Mesenteric fat pad (tissue), 1 donor: ENCODE data around the gene ZBTB17. TPM values are rescaled to one million over a fixed set of nuclear protein-coding genes. Genes with fewer than 3 reads are reported as not detected.
"Not testable (repeated sequence)": the region's sequence is repeated elsewhere in the genome, so short reads cannot be mapped to it uniquely, and the experiment has no call there.

Source experiments
- DNase-seq: peaks from one replicate; pipeline ENCODE4 v3.0.0-alpha.2; 2020; ENCODE audit warnings: low spot score
- total RNA-seq: library from RNA; stranded (reverse); fragmentation: NEBNext Ultra II Directional; extraction: Animal tissue kit (Norgen Biotek cat#: 25700); gene quantifications from one replicate; pipeline ENCODE4 v1.2.1, GENCODE V29; 2021
- donor health status: DM: yes; HTN: yes; CAD: no.

ZBTB17 gene
- total RNA-seq, 1 donor from 2014 or later = 29.9 TPM

DNA sequence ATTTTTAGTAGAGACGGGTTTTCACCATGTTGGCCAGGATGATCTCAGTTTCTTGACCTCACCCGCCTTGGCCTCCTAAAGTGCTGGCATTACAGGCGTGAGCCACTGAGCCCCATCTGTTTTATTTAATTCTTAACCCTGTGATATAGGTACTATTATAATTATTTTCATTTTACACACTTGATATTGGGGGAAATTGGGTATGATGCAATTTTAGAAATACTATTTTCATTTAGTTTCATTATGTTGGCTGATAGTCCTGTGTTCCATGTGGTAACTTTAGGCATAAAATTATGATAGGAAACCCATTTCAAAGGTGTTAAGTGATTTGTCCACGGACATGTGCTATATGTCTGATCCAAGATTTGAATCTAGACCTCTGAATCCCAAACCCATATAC, 67.3 kb downstream of the ZBTB17 start:
- no peak for DNase-seq

DNA sequence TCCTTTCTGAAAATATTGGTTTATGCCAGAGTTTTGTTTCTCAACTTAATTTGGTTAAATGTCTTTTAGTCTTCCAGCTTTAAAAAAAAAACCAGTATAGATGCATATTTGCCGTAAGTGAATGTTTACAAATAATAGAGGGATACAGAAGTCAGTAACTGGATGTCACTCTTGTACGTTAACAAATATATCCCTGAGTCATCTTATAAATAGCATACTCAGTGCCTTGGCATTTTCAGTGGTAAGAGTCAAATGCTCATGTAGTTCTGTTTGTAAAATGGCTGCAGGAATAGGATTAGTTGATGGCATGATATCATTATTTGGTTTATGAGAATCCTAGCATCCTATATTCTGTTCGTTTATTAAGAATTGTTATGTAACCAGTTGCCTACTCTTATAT, 73.0 kb downstream of the ZBTB17 start:
- no peak for DNase-seq

GRCh38 chr1:15900662-15901279, 75.1 kb downstream of the ZBTB17 start:
- no peak for DNase-seq

- DNase-seq = no peak
These were observed 76.6 kb downstream of the ZBTB17 start for GRCh38 chr1:15899266-15899665.

DNA sequence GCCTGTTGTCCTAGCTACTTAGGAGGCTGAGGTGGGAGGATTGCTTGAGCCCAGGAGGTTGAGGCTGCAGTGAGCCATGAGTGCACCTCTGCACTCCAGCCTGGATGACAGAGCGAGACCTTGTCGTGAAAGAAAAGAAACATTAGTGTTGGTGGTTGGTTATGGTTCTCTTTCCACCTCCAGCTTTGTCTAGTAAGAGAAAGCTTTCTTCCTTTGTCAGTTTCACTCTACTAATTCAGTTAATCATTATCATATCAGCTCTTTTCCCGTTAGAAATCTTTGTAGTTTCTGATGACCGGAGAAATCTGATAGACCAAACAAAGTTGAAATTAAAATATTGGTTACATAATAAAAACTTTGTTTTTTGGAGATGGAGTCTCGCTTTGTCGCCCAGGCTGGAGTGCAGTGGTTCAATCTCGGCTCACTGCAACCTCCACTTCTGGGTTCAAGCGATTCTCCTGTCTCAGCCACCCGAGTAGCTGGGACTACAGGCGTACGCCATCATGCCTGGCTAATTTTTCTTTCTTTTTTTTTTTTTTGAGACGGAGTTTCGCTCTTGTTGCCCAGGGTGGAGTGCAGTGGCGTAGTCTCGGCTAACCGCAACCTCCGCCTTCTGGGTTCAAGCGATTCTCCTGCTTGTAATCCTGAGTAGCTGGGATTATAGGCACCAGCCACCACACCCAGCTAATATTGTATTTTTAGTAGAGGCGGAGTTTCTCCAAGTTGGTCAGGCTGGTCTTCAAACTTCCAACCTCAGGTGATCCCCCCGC, 78.9 kb downstream of the ZBTB17 start:
- DNase-seq = not testable (repeated sequence)

GRCh38 chr1:15895233-15895632, 80.7 kb downstream of the ZBTB17 start:
- no peak for DNase-seq

- DNase-seq = not testable (repeated sequence)
These were observed 82.9 kb downstream of the ZBTB17 start for GRCh38 chr1:15892857-15893599.

Other genes starting within 250 kb of the ZBTB17 start
- gene SLC25A34, start 239.8 kb downstream of the ZBTB17 start, total RNA-seq = 2.2 TPM
- gene TMEM82, start 233.6 kb downstream of the ZBTB17 start, total RNA-seq = not detected
- 34.5 TPM for gene FBLIM1, start 217.3 kb downstream of the ZBTB17 start, total RNA-seq
- 1.3 TPM for gene UQCRHL, start 168.5 kb downstream of the ZBTB17 start, total RNA-seq
- gene SPEN, start 128.4 kb downstream of the ZBTB17 start, total RNA-seq = 92.0 TPM
- not detected for gene SRARP, start 28.1 kb upstream of the ZBTB17 start, total RNA-seq
- gene HSPB7, start 41.9 kb upstream of the ZBTB17 start, total RNA-seq = 342 TPM
- gene CLCNKA, start 45.9 kb upstream of the ZBTB17 start, total RNA-seq = 0.39 TPM
- 0.35 TPM for gene CLCNKB, start 67.7 kb upstream of the ZBTB17 start, total RNA-seq
- gene FAM131C, start 97.5 kb upstream of the ZBTB17 start, total RNA-seq = not detected
- 17.6 TPM for gene EPHA2, start 180.0 kb upstream of the ZBTB17 start, total RNA-seq
- 6.7 TPM for gene ARHGEF19, start 236.6 kb upstream of the ZBTB17 start, total RNA-seq